LHCN-M2 (cell line): ENCODE measurements around the gene CTNND2. TPM values are rescaled to one million over a fixed set of nuclear protein-coding genes. Genes with fewer than 3 reads are reported as not detected.

ENCODE experiments used
- DNase-seq: peaks from one replicate; pipeline ENCODE4 v3.0.0-alpha.2; 2012; ENCODE audit warnings: low read depth
- total RNA-seq: library from RNA; depleted of rRNA; stranded (reverse); fragments of >200 nt; gene quantifications from 2 replicates; pipeline ENCODE4 v1.2.3, GENCODE V29; 2014

Gene CTNND2
- total RNA-seq, 1 experiment from 2014 or later, result not detected

DNA sequence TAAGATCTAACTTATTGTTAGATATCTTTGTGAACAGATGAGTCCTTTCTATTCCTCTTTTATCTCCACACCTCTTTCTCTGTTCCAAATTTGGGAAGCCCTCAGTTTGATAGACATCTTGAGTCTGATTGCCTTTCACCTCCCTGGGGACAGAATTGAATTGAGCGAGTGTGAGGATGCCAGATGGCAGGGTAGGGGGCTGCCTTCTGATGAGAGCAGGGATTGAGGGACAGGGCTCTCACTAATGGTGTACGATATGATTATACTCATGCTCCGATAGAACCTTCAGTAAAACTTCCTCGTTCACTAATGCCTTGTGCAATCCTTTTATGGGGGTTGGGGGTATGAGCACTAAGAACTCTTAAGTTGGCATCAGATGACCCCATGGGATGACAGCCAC is 971.1 kb downstream of the CTNND2 start:
- DNase-seq, result no peak

DNA sequence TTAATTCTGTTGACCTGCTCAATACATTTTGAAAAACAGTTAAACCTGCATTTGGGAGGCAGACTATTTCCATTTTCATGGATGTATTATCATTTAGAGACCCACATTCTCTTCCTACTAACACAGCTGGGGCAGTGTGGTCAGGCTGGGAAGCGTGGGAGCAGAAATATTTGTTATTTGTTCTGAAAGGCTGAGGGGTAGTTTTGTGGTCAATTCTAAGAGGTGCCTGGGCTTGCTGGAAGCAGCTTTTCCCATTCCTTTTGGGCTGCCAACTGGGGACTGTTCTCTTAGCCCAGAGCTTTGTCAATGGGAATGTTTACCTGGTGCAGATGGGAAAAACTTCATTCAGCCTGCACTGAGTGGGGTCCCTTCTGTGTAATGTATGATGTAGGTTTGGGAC is 971.8 kb downstream of the CTNND2 start:
- DNase-seq, result no peak

- DNase-seq, result no peak
These were observed 976.6 kb downstream of the CTNND2 start for GRCh38 chr5:10927608-10928007.

GRCh38 chr5:10923310-10923709 is 980.9 kb downstream of the CTNND2 start:
- no peak for DNase-seq
